Natural killer cell (primary cell): ENCODE results near the gene P3H3. TPM values are rescaled to one million over a fixed set of nuclear protein-coding genes. Genes with fewer than 3 reads are reported as not detected.
A peak's percentile ranks its signal among the peaks of the same experiment; 100 is the strongest.

Experiments used
- ATAC-seq, 3 donors: fragments of 150-1000 bp in 2 of 3; fragments of 200-7000 bp in 1 of 3; cut with Tn5 transposase; 1 replicate in 1 of 3; 2 replicates in 2 of 3; pipeline ENCODE4 v1.10.0; 2021; ENCODE audit warnings: mild to moderate bottlenecking in 2 of 3, moderate library complexity in 2 of 3
- DNase-seq, 2 donors: peaks; one replicate each; pipeline versions ENCODE4 v3.0.0 to v3.0.0-alpha.2; 2013 to 2021; ENCODE audit warnings: mixed read lengths in 1 of 2
- H3K27ac ChIP-seq: one replicate; pipeline ENCODE4 v1.5.1; 2013; ENCODE audit warnings: mild to moderate bottlenecking, low read length
- H3K27me3 ChIP-seq: one replicate; pipeline ENCODE4 v1.6.1; 2013; ENCODE audit warnings: low read length; ENCODE audit not compliant: control insufficient read depth, insufficient read depth
- H3K36me3 ChIP-seq: one replicate; pipeline ENCODE4 v1.6.1; 2013; ENCODE audit warnings: low read length; ENCODE audit not compliant: control insufficient read depth, insufficient read depth
- H3K4me1 ChIP-seq: one replicate; pipeline ENCODE4 v1.6.1; 2013; ENCODE audit warnings: low read length; ENCODE audit not compliant: control insufficient read depth, insufficient read depth
- H3K4me3 ChIP-seq: one replicate; pipeline ENCODE4 v1.5.1; 2013; ENCODE audit warnings: low read length
- H3K9me3 ChIP-seq: one replicate; pipeline ENCODE4 v1.6.1; 2013; ENCODE audit warnings: low read length; ENCODE audit not compliant: control insufficient read depth, insufficient read depth
- H3K27ac Mint-ChIP-seq, 2 donors: one replicate each; pipeline ENCODE4 v1.8.0; 2022; ENCODE audit warnings: mild to moderate bottlenecking in 2 of 2, mixed read lengths in 2 of 2, moderate library complexity in 1 of 2
- H3K27me3 Mint-ChIP-seq, 2 donors: one replicate each; pipeline ENCODE4 v1.8.0; 2022; ENCODE audit warnings: low read depth in 2 of 2, mixed read lengths in 2 of 2
- H3K36me3 Mint-ChIP-seq: one replicate; pipeline ENCODE4 v1.8.0; 2022; ENCODE audit warnings: mixed read lengths
- H3K4me1 Mint-ChIP-seq, 2 donors: one replicate each; pipeline ENCODE4 v1.8.0; 2022; ENCODE audit warnings: mixed read lengths in 2 of 2
- H3K4me3 Mint-ChIP-seq: one replicate; pipeline ENCODE4 v1.8.0; 2022; ENCODE audit warnings: mild to moderate bottlenecking, moderate library complexity, mixed read lengths
- H3K9me3 Mint-ChIP-seq, 2 donors: one replicate each; pipeline ENCODE4 v1.8.0; 2022; ENCODE audit warnings: mixed read lengths in 2 of 2
- CTCF ChIP-seq: fragments of 200-600 bp; IDR thresholded peaks from one replicate; pipeline ENCODE4 v1.8.0; 2022; ENCODE audit warnings: antibody characterized with exemption
- WGBS: methylation state at CpG from one replicate; pipeline ENCODE4 v1.1.7; 2013; ENCODE audit warnings: missing lambda C conversion rate; ENCODE audit not compliant: insufficient coverage; 5-methylcytosine and 5-hydroxymethylcytosine counted together
- intact Hi-C: fragments of 100-400 bp; cut with micrococcal nuclease; formaldehyde crosslinking; loops from one replicate; pipeline ENCODE4 v1.14.2; 2022
- total RNA-seq, 4 donors: library from RNA; stranded (reverse); fragments of 120-200 nt in 1 of 4; gene quantifications; one replicate each; pipeline versions ENCODE4 v1.2.3 to v1.2.4, GENCODE V29; 2013 to 2022

The P3H3 gene
- total RNA-seq, 3 donors from 2014 or later (not counting 1 experiment from before 2014, with no cell fraction given): 0.72 to 1.8 TPM; not detected in 1

GRCh38 chr12:6830999-6831398, 2.8 kb downstream of the P3H3 start:
- Histone ChIP-seq H3K4me1 (peaks cover 22% of the 10 kb centered on the region), H3K36me3 (no peaks in the 10 kb centered on the region), H3K27me3 (peaks cover 30% of the 10 kb centered on the region), H3K27ac (no peak overlapping the region), H3K4me3 (no peak overlapping the region), H3K9me3 (no peaks in the 10 kb centered on the region)
- H3K9me3 Mint-ChIP-seq: no peaks in the 10 kb centered on the region
- DNase-seq (no peak), ATAC-seq (no peak)
- peak overlapping the region; percentile 35 for H3K4me3 Mint-ChIP-seq
- peaks cover 43 to 47% of the 10 kb centered on the region in 2 donors for H3K27me3 Mint-ChIP-seq
- no peak for TF ChIP-seq CTCF
- intact Hi-C loops: no loop called here
- peaks cover 20 to 24% of the 10 kb centered on the region in 2 donors for H3K4me1 Mint-ChIP-seq
- H3K27ac Mint-ChIP-seq: no peak overlapping the region
- 88% methylated on average over 6 of the region's 6 CpGs for WGBS
- H3K36me3 Mint-ChIP-seq: no peaks in the 10 kb centered on the region

- Histone ChIP-seq H3K4me3 (no peak overlapping the region), H3K27ac (no peak overlapping the region), H3K27me3 (peaks cover 26% of the 10 kb centered on the region), H3K36me3 (no peaks in the 10 kb centered on the region), H3K4me1 (peaks cover 23% of the 10 kb centered on the region), H3K9me3 (no peaks in the 10 kb centered on the region)
- WGBS: 91% methylated on average over 12 of the region's 12 CpGs
- H3K27ac Mint-ChIP-seq: no peak overlapping the region
- no peaks in the 10 kb centered on the region for H3K36me3 Mint-ChIP-seq
- peaks cover 38 to 41% of the 10 kb centered on the region in 2 donors for H3K27me3 Mint-ChIP-seq
- ATAC-seq (no peak), DNase-seq (no peak)
- no peak for TF ChIP-seq CTCF
- intact Hi-C loops: no loop called here
- peak overlapping the region; percentile 35 for H3K4me3 Mint-ChIP-seq
- peaks cover 20 to 24% of the 10 kb centered on the region in 2 donors for H3K4me1 Mint-ChIP-seq
- H3K9me3 Mint-ChIP-seq: no peaks in the 10 kb centered on the region
These were observed 3.3 kb downstream of the P3H3 start for GRCh38 chr12:6831450-6831995.

- no peak for ATAC-seq
- no peaks in the 10 kb centered on the region for H3K36me3 ChIP-seq
- H3K27ac Mint-ChIP-seq: no peak overlapping the region
- H3K4me1 ChIP-seq: peaks cover 23% of the 10 kb centered on the region
- no peaks in the 10 kb centered on the region for H3K9me3 Mint-ChIP-seq
- H3K4me1 Mint-ChIP-seq: peaks cover 19 to 23% of the 10 kb centered on the region in 2 donors
- no peaks in the 10 kb centered on the region for H3K36me3 Mint-ChIP-seq
- no peak overlapping the region for H3K27ac ChIP-seq
- intact Hi-C loops: no loop called here
- peaks cover 32 to 35% of the 10 kb centered on the region in 2 donors for H3K27me3 Mint-ChIP-seq
- peaks cover 20% of the 10 kb centered on the region for H3K27me3 ChIP-seq
- no peak overlapping the region for H3K4me3 Mint-ChIP-seq
- no peaks in the 10 kb centered on the region for H3K9me3 ChIP-seq
- no peak for TF ChIP-seq CTCF
- DNase-seq: no peak
- WGBS: 90% methylated on average over 4 of the region's 4 CpGs
- no peak overlapping the region for H3K4me3 ChIP-seq
These were observed 3.9 kb downstream of the P3H3 start for GRCh38 chr12:6832125-6832524.
